RCC 7860 (cell line): ENCODE results near the gene RILPL1.
"Not testable (repeated sequence)": the region's sequence is repeated elsewhere in the genome, so short reads cannot be mapped to it uniquely, and the experiment has no call there.

Source experiments
- DNase-seq: peaks from one replicate; pipeline ENCODE4 v3.0.0-alpha.2; 2015; ENCODE audit warnings: low spot score
- FAIRE-seq: peaks from 2 replicates; lab custom pipeline; 2012; peaks lifted over from hg19 to GRCh38; lab: Jason Lieb, UNC

Gene RILPL1

GRCh38 chr12:123472438-123472849 is 61.1 kb downstream of the RILPL1 start:
- DNase-seq (no peak), FAIRE-seq (no peak)

GRCh38 chr12:123471374-123472068 is 62.0 kb downstream of the RILPL1 start:
- no peak for DNase-seq
- FAIRE-seq, result no peak

GRCh38 chr12:123469978-123470377 is 63.5 kb downstream of the RILPL1 start:
- no peak for FAIRE-seq
- no peak for DNase-seq

- DNase-seq (no peak), FAIRE-seq (no peak)
These were observed 64.7 kb downstream of the RILPL1 start for GRCh38 chr12:123468786-123469185.

DNA sequence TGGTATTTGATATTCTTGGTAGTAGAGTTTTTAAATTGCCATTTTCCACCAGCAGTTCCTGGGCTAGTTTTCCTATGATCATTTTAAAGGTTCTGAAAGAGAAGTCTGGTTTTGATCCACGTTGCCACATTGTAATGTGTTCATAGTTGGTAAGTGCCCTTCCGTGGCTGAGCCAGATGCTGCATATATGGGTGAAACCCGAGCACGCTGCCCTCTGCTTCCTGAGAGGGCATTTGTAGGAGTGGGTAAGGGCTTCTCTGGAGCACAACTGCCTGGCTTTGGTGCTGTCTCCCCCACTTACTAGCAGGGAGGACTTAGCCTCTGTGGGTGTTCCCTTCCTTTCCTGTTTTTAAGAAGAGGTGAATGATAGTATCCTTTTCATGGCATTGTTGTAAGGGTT is 68.4 kb downstream of the RILPL1 start:
- FAIRE-seq, result no peak
- no peak for DNase-seq

- not testable (repeated sequence) for DNase-seq, FAIRE-seq
These were observed 70.3 kb downstream of the RILPL1 start for GRCh38 chr12:123463174-123463573.

- peak; percentile 60 for DNase-seq
- FAIRE-seq, result no peak
These were observed 75.3 kb downstream of the RILPL1 start, which contains the start of gene SNRNP35 for GRCh38 chr12:123457980-123458779. SNRNP35 (plus strand) TSS chr12:123458139; CDS start chr12:123465541, 7,402 bp downstream.

DNA sequence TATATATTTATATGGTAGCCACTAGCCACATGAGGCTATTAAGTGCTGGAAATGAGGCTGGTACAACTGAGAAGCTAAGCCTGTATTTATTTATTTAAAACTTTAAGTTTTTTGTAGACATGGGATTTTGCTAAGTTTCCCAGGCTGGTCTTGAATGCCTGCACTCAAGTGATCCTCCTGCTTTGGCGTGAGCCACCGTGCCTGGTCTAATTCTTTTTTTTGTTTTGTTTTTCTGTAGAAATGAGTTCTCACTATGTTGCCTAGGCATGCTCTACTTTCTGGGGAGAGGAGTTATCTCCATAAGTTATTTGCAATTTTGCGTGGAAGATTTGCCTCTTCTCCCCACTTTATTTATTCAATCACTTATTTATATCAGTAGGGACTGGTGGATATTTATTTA is 80.4 kb downstream of the RILPL1 start:
- FAIRE-seq (no peak), DNase-seq (no peak)

- not testable (repeated sequence) for DNase-seq, FAIRE-seq
These were observed 81.3 kb downstream of the RILPL1 start for GRCh38 chr12:123452276-123452550.

DNA sequence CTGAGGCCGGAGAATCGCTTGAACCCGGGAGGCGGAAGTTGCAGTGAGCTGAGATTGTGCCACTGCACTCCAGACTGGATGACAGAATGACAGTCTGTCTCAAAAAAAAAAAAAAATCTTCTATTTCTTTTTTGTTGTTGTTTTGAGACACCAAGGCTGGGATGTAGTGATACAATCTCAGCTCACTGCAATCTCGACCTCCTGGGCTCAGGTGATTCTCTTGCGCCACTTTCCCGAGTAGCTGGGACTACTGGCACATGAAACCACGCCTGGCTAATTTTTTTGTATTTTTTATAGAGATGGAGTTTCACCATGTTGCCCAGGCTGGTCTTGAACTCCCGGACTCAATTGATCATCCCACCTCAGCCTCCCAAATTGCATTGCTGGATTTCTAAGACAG is 82.9 kb downstream of the RILPL1 start:
- FAIRE-seq, result no peak
- no peak for DNase-seq

DNA sequence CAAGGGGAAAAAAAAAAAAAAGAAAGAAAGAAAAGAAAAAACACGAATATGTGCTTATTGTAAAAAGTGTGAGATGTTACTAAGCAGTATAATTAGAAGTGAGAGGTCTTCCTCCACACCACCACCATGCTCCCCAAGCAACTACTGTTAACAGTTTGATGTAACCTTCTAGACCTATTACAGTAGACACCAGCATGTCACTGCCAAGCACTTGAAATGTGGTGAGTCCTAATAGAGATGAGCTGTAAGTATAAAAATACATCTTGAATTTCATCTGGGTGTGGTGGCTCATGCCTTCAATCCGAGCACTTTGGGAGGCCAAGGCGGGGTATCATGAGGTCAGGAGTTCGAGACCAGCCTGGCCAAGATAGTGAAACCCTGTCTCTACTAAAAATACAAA is 83.7 kb downstream of the RILPL1 start:
- no peak for FAIRE-seq
- DNase-seq, result no peak

DNA sequence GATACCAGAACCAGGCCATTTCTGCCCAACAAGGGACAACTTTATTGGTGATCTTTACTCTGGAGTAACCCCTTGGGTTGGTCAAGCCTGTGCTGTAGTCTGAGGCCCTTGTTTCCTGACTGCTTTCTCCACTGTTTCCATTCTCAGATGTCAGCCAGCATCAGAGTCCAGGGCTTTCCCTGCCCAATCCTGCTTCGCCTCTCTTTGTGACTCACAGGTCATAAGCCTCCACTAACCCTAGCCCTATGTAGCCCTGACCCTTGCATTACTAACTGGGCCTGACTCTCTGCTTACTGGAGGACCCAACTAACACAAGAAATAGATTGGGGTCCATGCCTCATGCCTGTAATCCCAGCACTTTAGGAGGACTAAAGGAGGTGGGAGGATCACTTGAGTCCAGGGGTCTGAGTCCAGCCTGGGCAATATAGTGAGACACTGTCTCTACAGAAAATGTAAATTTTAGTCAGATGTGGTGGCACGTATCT is 84.2 kb downstream of the RILPL1 start:
- FAIRE-seq (no peak), DNase-seq (no peak)

GRCh38 chr12:123446333-123446713 is 87.2 kb downstream of the RILPL1 start:
- FAIRE-seq, result no peak

DNA sequence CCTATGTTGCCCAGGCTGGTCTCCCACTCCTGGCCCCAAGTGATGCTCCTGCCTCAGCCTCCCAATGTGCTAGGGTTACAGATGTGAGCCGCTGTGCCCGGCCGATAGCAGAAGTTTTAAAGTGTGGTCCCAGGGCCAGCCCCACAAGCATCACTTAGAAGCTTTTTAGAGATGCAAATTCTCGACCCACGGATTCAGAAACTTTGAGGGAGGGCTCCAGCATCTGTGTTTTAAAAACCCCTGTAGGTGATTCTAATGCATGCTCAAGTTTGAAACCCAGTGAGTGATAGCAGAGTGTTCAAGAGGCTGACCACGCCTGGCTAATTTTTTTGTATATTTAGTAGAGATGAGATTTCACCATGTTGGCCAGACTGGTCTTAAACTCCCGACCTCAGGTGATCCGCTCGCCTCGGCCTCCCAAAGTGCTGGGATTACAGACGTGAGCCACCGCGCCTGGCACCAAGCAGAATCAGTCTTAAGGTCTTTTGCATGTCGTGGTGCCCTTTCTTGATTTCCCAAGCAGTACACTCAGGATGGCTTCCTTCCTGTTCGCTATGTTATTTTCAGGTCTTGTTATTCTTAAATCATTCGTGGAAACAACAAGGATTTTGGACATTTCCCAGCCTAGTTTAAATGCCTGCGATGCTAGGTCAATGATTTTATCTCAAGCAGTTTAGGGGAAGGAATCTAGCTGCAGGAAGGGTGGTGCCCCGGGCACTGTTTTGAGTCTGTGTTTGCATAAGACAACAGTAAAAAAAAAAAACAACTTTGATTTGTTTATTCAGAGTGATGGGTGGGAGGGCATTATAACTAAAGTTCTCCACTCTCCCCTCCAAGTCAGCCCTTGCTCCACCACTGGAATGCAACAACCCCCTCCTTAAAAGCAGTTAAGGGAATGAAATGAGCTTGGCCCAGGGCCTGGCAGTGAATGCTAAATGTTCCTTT is 87.9 kb downstream of the RILPL1 start:
- no peak for DNase-seq
- FAIRE-seq, result no peak

More at GRCh38 chr12:123446333-123446713, 87.2 kb downstream of the RILPL1 start:
- no peak for DNase-seq

DNA sequence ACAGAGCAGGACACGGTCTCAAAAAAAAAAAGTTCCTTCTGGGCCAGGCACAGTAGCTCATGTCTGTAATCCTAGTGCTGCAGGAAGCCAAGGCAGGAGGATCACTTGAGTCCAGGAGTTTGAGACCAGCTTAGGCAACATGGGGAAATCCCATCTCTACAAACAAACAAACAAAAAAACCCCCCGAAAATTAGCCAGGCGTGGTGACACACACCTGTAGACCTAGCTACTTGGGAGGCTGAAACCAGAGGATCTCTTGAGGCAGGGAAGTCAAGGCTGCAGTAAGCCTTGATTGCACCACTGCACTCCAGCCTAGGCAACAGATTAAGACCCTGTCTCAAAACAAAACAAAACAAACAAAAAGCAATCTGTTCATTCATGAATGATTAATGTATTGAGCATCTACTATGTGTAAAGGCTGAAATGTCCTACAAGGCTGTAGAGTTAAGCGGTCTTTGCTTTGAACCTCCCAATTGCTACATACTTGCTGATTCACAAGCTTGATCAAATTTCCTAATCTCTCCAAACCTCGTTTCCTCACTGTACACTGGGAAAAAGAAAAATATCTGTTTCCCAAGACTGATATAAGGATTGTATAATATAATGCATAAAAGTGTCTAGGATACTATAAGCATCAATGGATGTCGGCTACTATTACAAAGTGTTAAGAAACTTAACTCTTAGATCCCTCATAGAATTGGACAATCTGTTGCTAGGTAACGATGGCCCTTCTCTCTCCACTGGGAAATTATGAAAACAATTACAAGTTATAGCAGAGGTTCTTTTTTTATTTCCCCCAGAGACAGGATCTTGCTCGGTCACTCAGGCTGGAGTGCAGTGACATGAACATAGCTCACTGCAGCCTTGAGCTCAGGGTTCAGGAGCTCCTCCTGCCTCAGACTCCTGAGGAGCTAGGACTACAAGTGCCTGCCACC is 89.2 kb downstream of the RILPL1 start:
- no peak for DNase-seq
- no peak for FAIRE-seq

DNA sequence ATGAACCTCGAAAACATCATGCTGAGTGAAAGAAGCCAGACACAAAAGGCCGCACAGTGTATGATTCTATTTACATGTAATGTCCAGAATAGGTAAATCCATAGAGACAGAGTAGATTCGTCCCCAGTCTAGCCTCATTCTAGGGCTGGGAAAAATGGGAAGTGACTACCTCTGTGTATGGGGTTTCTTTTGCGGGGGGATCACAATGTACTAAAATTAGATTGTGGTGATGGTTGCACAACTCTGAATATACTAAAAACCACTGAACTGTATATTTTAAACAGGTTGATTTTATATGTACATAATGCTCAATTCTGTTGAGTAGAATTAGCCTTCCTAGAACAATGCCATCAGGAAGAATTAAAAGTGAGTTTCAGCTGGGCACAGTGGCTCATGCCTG is 90.7 kb downstream of the RILPL1 start:
- FAIRE-seq (no peak), DNase-seq (no peak)

GRCh38 chr12:123441523-123442164 is 91.9 kb downstream of the RILPL1 start:
- FAIRE-seq (no peak), DNase-seq (no peak)

- FAIRE-seq (no peak), DNase-seq (peak; percentile 60)
These were observed 97.2 kb downstream of the RILPL1 start, which contains the start of gene RILPL2 for GRCh38 chr12:123436017-123436964. RILPL2 (minus strand) TSS chr12:123436684; CDS start chr12:123436420, 264 bp downstream.
